Smooth muscle cell (in vitro differentiated cells): Measurements from ENCODE around the gene TTC7B. TPM values are rescaled to one million over a fixed set of nuclear protein-coding genes. Genes with fewer than 3 reads are reported as not detected.

Experiments used
- DNase-seq: peaks from one replicate; lab custom pipeline; 2025; ENCODE audit not compliant: unreplicated experiment; lab: John Stamatoyannopoulos, UW
- H2AFZ ChIP-seq: fragments of 200-600 bp; sonication (generic); 2 replicates; pipeline ENCODE4 v1.6.0; 2016; ENCODE audit warnings: antibody characterized with exemption, low read depth, mild to moderate bottlenecking
- H3F3A ChIP-seq: fragments of 200-600 bp; sonication (generic); 2 replicates; pipeline ENCODE4 v1.6.0; 2017; ENCODE audit warnings: antibody characterized with exemption, low read depth
- H3K27ac ChIP-seq: fragments of 200-600 bp; sonication (generic); 2 replicates; pipeline ENCODE4 v1.5.1; 2016; ENCODE audit warnings: low read depth, mild to moderate bottlenecking
- H3K27me3 ChIP-seq: fragments of 200-600 bp; sonication (generic); 2 replicates; pipeline ENCODE4 v1.6.1; 2016; ENCODE audit warnings: low read depth, mild to moderate bottlenecking
- H3K36me3 ChIP-seq: fragments of 200-600 bp; sonication (generic); 2 replicates; pipeline ENCODE4 v1.5.1; 2016; ENCODE audit warnings: low read depth
- H3K4me1 ChIP-seq: fragments of 200-600 bp; sonication (generic); 2 replicates; pipeline ENCODE4 v1.5.1; 2016; ENCODE audit warnings: low read depth
- H3K4me2 ChIP-seq: fragments of 200-600 bp; sonication (generic); 2 replicates; pipeline ENCODE4 v1.6.0; 2016; ENCODE audit warnings: mild to moderate bottlenecking
- H3K4me3 ChIP-seq: fragments of 200-600 bp; sonication (generic); 2 replicates; pipeline ENCODE4 v1.5.1; 2016; ENCODE audit warnings: mild to moderate bottlenecking
- H3K79me2 ChIP-seq: fragments of 200-600 bp; sonication (generic); 2 replicates; pipeline ENCODE4 v1.6.0; 2016; ENCODE audit warnings: low read depth, mild to moderate bottlenecking
- H3K9ac ChIP-seq: fragments of 200-600 bp; sonication (generic); 2 replicates; pipeline ENCODE4 v1.6.0; 2016; ENCODE audit warnings: low read depth
- H3K9me3 ChIP-seq: fragments of 200-600 bp; sonication (generic); replicated peaks from 2 replicates; pipeline ENCODE4 v1.5.1; 2016; ENCODE audit warnings: low read depth
- H4K20me1 ChIP-seq: fragments of 200-600 bp; sonication (generic); 2 replicates; pipeline ENCODE4 v1.6.0; 2016; ENCODE audit warnings: low read depth
- CTCF ChIP-seq: fragments of 200-600 bp; sonication (generic); IDR thresholded peaks from 2 replicates; pipeline ENCODE4 v1.5.1; 2017; ENCODE audit warnings: borderline replicate concordance, mild to moderate bottlenecking, antibody characterized with exemption; ENCODE audit not compliant: insufficient read depth, poor library complexity, severe bottlenecking
- WGBS: methylation state at CpG from one replicate; pipeline ENCODE4 v1.1.7; 2016; ENCODE audit warnings: low lambda C conversion rate; 5-methylcytosine and 5-hydroxymethylcytosine counted together
- polyA plus RNA-seq: library from polyadenylated mRNA; unstranded; fragments of >200 nt; fragmentation: Nextera tagmentation; extraction: Ambion mirVana; gene quantifications from 2 replicates; pipeline ENCODE4 v1.2.1, GENCODE V29; 2016
- total RNA-seq: library from RNA; depleted of rRNA; stranded (reverse); fragments of >200 nt; gene quantifications from 2 replicates; pipeline ENCODE4 v1.2.3, GENCODE V29; 2014

The TTC7B gene
- total and polyA plus RNA-seq, 2 experiments from 2014 or later, result 22.1 to 54.1 TPM

- Histone ChIP-seq H3K4me3 (no peak overlapping the region), H4K20me1 (no peaks in the 10 kb centered on the region), H3K79me2 (no peaks in the 10 kb centered on the region), H3K36me3 (no peaks in the 10 kb centered on the region), H3K4me1 (peaks cover 7% of the 10 kb centered on the region), H3K9me3 (no peaks in the 10 kb centered on the region), H3K9ac (no peak overlapping the region), H3F3A (peaks cover 5% of the 10 kb centered on the region), H3K27me3 (no peaks in the 10 kb centered on the region), H3K4me2 (no peak overlapping the region), H2AFZ (no peak overlapping the region), H3K27ac (no peak overlapping the region)
- 92% methylated on average over 10 of the region's 10 CpGs for WGBS
- no peak for TF ChIP-seq CTCF
- DNase-seq, result no peak
These were observed 255.2 kb downstream of the TTC7B start for GRCh38 chr14:90560991-90561390.

GRCh38 chr14:90560558-90560957 is 255.7 kb downstream of the TTC7B start:
- no peaks in the 10 kb centered on the region for H4K20me1 ChIP-seq
- peaks cover 5% of the 10 kb centered on the region for H3F3A ChIP-seq
- H3K4me1 ChIP-seq, result peaks cover 12% of the 10 kb centered on the region
- H2AFZ ChIP-seq, result no peak overlapping the region
- H3K4me3 ChIP-seq, result no peak overlapping the region
- no peak overlapping the region for H3K4me2 ChIP-seq
- no peaks in the 10 kb centered on the region for H3K79me2 ChIP-seq
- H3K9me3 ChIP-seq, result no peaks in the 10 kb centered on the region
- 84% methylated on average over 4 of the region's 4 CpGs for WGBS
- no peak for TF ChIP-seq CTCF
- DNase-seq, result no peak
- H3K36me3 ChIP-seq, result no peaks in the 10 kb centered on the region
- H3K27me3 ChIP-seq, result no peaks in the 10 kb centered on the region
- H3K9ac ChIP-seq, result no peak overlapping the region
- no peak overlapping the region for H3K27ac ChIP-seq

DNA sequence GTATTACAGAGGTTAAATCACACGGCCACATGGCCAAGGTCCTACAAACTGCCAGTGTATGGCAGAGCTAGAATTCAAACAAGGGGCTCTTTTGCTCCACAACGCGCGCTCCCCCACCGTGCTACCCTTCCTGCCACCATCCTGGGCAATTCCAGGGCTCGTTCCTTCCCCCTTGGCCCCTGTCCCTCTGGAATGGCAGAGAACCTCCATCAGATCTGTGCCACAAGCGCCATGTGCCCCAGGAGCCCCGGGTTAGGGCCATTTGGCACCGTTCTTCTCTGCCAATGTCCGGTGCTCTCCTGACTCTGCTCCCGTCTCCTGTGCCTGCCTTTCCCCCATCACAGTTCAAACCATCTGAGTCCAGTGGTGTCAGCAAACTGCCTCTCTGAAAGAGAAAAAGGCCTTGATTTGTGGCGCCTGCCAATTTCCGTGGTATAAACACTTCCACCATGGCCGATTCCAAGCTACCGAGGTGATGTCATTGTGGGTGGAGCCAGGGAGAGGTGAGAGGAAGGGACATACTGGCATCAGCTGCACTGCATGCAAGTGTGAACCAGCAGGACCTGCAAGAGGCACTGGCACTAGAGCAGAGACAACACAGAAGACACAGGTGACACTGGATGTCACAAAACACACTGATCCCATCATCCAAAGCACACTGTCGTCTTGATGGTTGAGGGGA is 256.3 kb downstream of the TTC7B start:
- 93% methylated on average over 16 of the region's 16 CpGs for WGBS
- Histone ChIP-seq H3K4me1 (peaks cover 13% of the 10 kb centered on the region), H3K9ac (no peak overlapping the region), H3K27ac (no peak overlapping the region), H3K79me2 (no peaks in the 10 kb centered on the region), H3K9me3 (no peaks in the 10 kb centered on the region), H3K4me3 (no peak overlapping the region), H3F3A (peaks cover 5% of the 10 kb centered on the region), H3K36me3 (no peaks in the 10 kb centered on the region), H2AFZ (no peak overlapping the region), H3K4me2 (no peak overlapping the region), H3K27me3 (no peaks in the 10 kb centered on the region), H4K20me1 (no peaks in the 10 kb centered on the region)
- no peak for DNase-seq
- no peak for TF ChIP-seq CTCF

- Histone ChIP-seq H4K20me1 (no peaks in the 10 kb centered on the region), H3K9me3 (no peaks in the 10 kb centered on the region), H3K36me3 (no peaks in the 10 kb centered on the region), H3K27ac (no peak overlapping the region), H3K4me1 (peaks cover 13% of the 10 kb centered on the region), H3K4me3 (no peak overlapping the region), H3F3A (peaks cover under 1% of the 10 kb centered on the region), H3K79me2 (no peaks in the 10 kb centered on the region), H3K27me3 (no peaks in the 10 kb centered on the region), H2AFZ (no peak overlapping the region), H3K4me2 (no peak overlapping the region), H3K9ac (no peak overlapping the region)
- DNase-seq, result no peak
- TF ChIP-seq CTCF, result no peak
- 97% methylated on average over 12 of the region's 12 CpGs for WGBS
These were observed 257.1 kb downstream of the TTC7B start for GRCh38 chr14:90558983-90559590.
